IMR-90 (cell line): ENCODE measurements around the gene GINS3. TPM values are rescaled to one million over a fixed set of nuclear protein-coding genes. Genes with fewer than 3 reads are reported as not detected.

ENCODE experiments used
- ATAC-seq: fragments of 200-7000 bp; cut with Tn5 transposase; 2 replicates; pipeline ENCODE4 v1.9.1; 2020; ENCODE audit warnings: low read depth, mild to moderate bottlenecking, moderate library complexity
- BruUV-seq: library from RNA; stranded (reverse); fragments of 400-500 nt; replicated peaks from 2 replicates; lab custom pipeline; 2021; lab: Mats Ljungman, UMichigan
- CTCF ChIA-PET: fragments of 300-600 bp; formaldehyde crosslinking; extraction: SDS; loops from one replicate; lab custom pipeline; 2021; ENCODE audit warnings: antibody characterized with exemption; lab: Yijun Ruan, JAX
- POLR2A ChIA-PET: fragments of 300-600 bp; sonication (Branson Sonifier 250); formaldehyde crosslinking; loops from one replicate; lab custom pipeline; 2022; ENCODE audit warnings: antibody characterized with exemption; ENCODE audit not compliant: unreplicated experiment; lab: Charles Lee
- DNase-seq: peaks from one replicate; pipeline ENCODE4 v3.0.0; 2013
- H2AFZ ChIP-seq: replicated peaks from 2 replicates; pipeline ENCODE3; 2013; ENCODE audit warnings: low read length, mild to moderate bottlenecking; ENCODE audit not compliant: poor library complexity
- H2AK5ac ChIP-seq: 2 replicates; pipeline ENCODE4 v1.6.1; 2013; ENCODE audit warnings: low read depth, low read length, inconsistent platforms
- H2AK9ac ChIP-seq: replicated peaks from 2 replicates; pipeline ENCODE3; 2013; ENCODE audit warnings: mild to moderate bottlenecking, low read depth, low read length, moderate library complexity; ENCODE audit not compliant: poor library complexity
- H2BK120ac ChIP-seq: 2 replicates; pipeline ENCODE4 v1.6.1; 2013; ENCODE audit warnings: low read depth, low read length, inconsistent platforms
- H2BK15ac ChIP-seq: 3 replicates; pipeline ENCODE4 v1.6.1; 2013; ENCODE audit warnings: low read depth, low read length, inconsistent platforms
- H2BK20ac ChIP-seq: 2 replicates; pipeline ENCODE4 v1.6.1; 2013; ENCODE audit warnings: low read depth, mild to moderate bottlenecking, inconsistent platforms, low read length, moderate library complexity
- H2BK5ac ChIP-seq: 2 replicates; pipeline ENCODE4 v1.6.1; 2013; ENCODE audit warnings: mild to moderate bottlenecking, low read depth, low read length, inconsistent platforms; ENCODE audit not compliant: poor library complexity, severe bottlenecking
- H3K14ac ChIP-seq: replicated peaks from 2 replicates; pipeline ENCODE4 v1.6.1; 2013; ENCODE audit warnings: low read depth, low read length, inconsistent platforms
- H3K18ac ChIP-seq: 2 replicates; pipeline ENCODE4 v1.6.1; 2013; ENCODE audit warnings: low read depth, low read length, control low read depth
- H3K23ac ChIP-seq: 2 replicates; pipeline ENCODE4 v1.6.1; 2013; ENCODE audit warnings: low read depth, low read length, inconsistent platforms
- H3K27ac ChIP-seq: 2 replicates; pipeline ENCODE4 v1.5.1; 2013; ENCODE audit warnings: mild to moderate bottlenecking, control low read depth, low read length; ENCODE audit not compliant: insufficient read depth
- H3K27me3 ChIP-seq: 2 replicates; pipeline ENCODE4 v1.6.1; 2013; ENCODE audit warnings: low read length; ENCODE audit not compliant: control insufficient read depth, insufficient read depth
- H3K36me3 ChIP-seq: 2 replicates; pipeline ENCODE4 v1.6.1; 2013; ENCODE audit warnings: low read length, mixed read lengths; ENCODE audit not compliant: control insufficient read depth, insufficient read depth
- H3K4ac ChIP-seq: 2 replicates; pipeline ENCODE4 v1.6.1; 2013; ENCODE audit warnings: low read depth, low read length, inconsistent platforms
- H3K4me1 ChIP-seq: 2 replicates; pipeline ENCODE4 v1.6.1; 2013; ENCODE audit warnings: low read length, mixed read lengths; ENCODE audit not compliant: control insufficient read depth, insufficient read depth
- H3K4me2 ChIP-seq: 2 replicates; pipeline ENCODE4 v1.6.1; 2013; ENCODE audit warnings: low read depth, mild to moderate bottlenecking, control low read depth, low read length, moderate library complexity
- H3K4me3 ChIP-seq: 2 replicates; pipeline ENCODE4 v1.5.1; 2013; ENCODE audit warnings: low read depth, mild to moderate bottlenecking, control low read depth, low read length, moderate library complexity; ENCODE audit not compliant: insufficient read depth
- H3K56ac ChIP-seq: 2 replicates; pipeline ENCODE4 v1.6.1; 2013; ENCODE audit warnings: low read length, inconsistent platforms; ENCODE audit not compliant: insufficient read depth; ENCODE audit errors: extremely low read depth
- H3K79me1 ChIP-seq, 2 experiments: 2 replicates each; pipeline ENCODE4 v1.6.1; 2013; ENCODE audit warnings: low read length in 2 of 2, inconsistent platforms in 1 of 2, low read depth in 1 of 2
- H3K9ac ChIP-seq: 2 replicates; pipeline ENCODE4 v1.6.1; 2013; ENCODE audit warnings: low read depth, low read length, control low read depth
- H3K9me1 ChIP-seq: 2 replicates; pipeline ENCODE4 v1.6.1; 2013; ENCODE audit warnings: low read length, inconsistent platforms; ENCODE audit not compliant: insufficient read depth
- H3K9me3 ChIP-seq: 2 replicates; pipeline ENCODE4 v1.6.1; 2013; ENCODE audit warnings: low read length; ENCODE audit not compliant: control insufficient read depth, insufficient read depth
- H4K20me1 ChIP-seq: 2 replicates; pipeline ENCODE4 v1.6.1; 2013; ENCODE audit warnings: low read length, inconsistent platforms; ENCODE audit not compliant: insufficient read depth
- H4K5ac ChIP-seq: 2 replicates; pipeline ENCODE4 v1.6.1; 2013; ENCODE audit warnings: mild to moderate bottlenecking, low read depth, low read length, control low read depth
- H4K8ac ChIP-seq, 2 experiments: 2 replicates each; pipeline ENCODE4 v1.6.1; 2013; ENCODE audit warnings: low read depth in 2 of 2, low read length in 2 of 2, control low read depth in 1 of 2, inconsistent platforms in 1 of 2
- H4K91ac ChIP-seq: 2 replicates; pipeline ENCODE4 v1.6.1; 2013; ENCODE audit warnings: low read depth, low read length, inconsistent platforms; ENCODE audit not compliant: insufficient read depth
- ELK1 ChIP-seq: fragments of 150-350 bp; IDR thresholded peaks from 2 replicates; pipeline ENCODE4 v1.6.1; 2016; ENCODE audit warnings: low read depth, mild to moderate bottlenecking, low read length, moderate library complexity, borderline replicate concordance
- MAFK ChIP-seq: IDR thresholded peaks from 2 replicates; pipeline ENCODE4 v1.6.1; 2012; ENCODE audit warnings: low read depth, low read length, improper control_type of control experiment
- MAZ ChIP-seq: IDR thresholded peaks from 2 replicates; pipeline ENCODE4 v1.6.1; 2012; ENCODE audit warnings: low read depth, mild to moderate bottlenecking, low read length, improper control_type of control experiment, moderate library complexity, borderline replicate concordance
- MXI1 ChIP-seq: IDR thresholded peaks from 2 replicates; pipeline ENCODE4 v1.6.1; 2012; ENCODE audit warnings: low read depth, mild to moderate bottlenecking, low read length, moderate library complexity, borderline replicate concordance
- POLR2A ChIP-seq: IDR thresholded peaks from 2 replicates; pipeline ENCODE4 v1.6.1; 2012; ENCODE audit warnings: mild to moderate bottlenecking, low read depth, low read length
- RAD21 ChIP-seq: IDR thresholded peaks from 2 replicates; pipeline ENCODE4 v1.6.1; 2012; ENCODE audit warnings: low read length, improper control_type of control experiment
- RFX5 ChIP-seq: IDR thresholded peaks from 2 replicates; pipeline ENCODE4 v1.8.0; 2012; ENCODE audit warnings: low read depth, mild to moderate bottlenecking, low read length, moderate library complexity
- USF2 ChIP-seq: fragments of 150-350 bp; IDR thresholded peaks from 2 replicates; pipeline ENCODE4 v1.6.1; 2017; ENCODE audit warnings: mild to moderate bottlenecking, antibody characterized with exemption, low read length, low read depth
- WGBS, 2 experiments: methylation state at CpG; one replicate each; pipeline versions ENCODE4 v1.1.5 to v1.1.7; 2013; ENCODE audit warnings: missing lambda C conversion rate in 2 of 2; ENCODE audit not compliant: insufficient read length in 1 of 2; ENCODE audit errors: extremely low coverage in 2 of 2; 5-methylcytosine and 5-hydroxymethylcytosine counted together
- dilution Hi-C: fragments of 300-500 bp; cut with HindIII; formaldehyde crosslinking; loops from one replicate; pipeline ENCODE4 v1.14.3; 2018; ENCODE audit warnings: low sequenced_read_pairs; ENCODE audit not compliant: unreplicated experiment
- in situ Hi-C: fragments of 300-500 bp; cut with MboI; formaldehyde crosslinking; loops from 3 replicates; pipeline ENCODE4 v1.14.3; 2019; ENCODE audit warnings: low sequenced_read_pairs, inconsistent platforms, mixed read lengths
- intact Hi-C: fragments of 100-400 bp; cut with micrococcal nuclease; formaldehyde crosslinking; loops from 2 replicates; pipeline ENCODE4 v1.10.0; 2022
- polyA plus RNA-seq, 3 experiments: library from polyadenylated mRNA; depleted of rRNA; stranded (reverse); fragments of >200 nt; gene quantifications; 2 replicates each; pipeline ENCODE4 v1.2.3, GENCODE V29; 2012; ENCODE audit warnings: low replicate concordance in 1 of 3
- total RNA-seq: library from RNA; depleted of rRNA; stranded (reverse); fragments of >200 nt; gene quantifications from 2 replicates; pipeline ENCODE4 v1.2.3, GENCODE V29; 2012

Gene GINS3
- total and polyA plus RNA-seq, 2 of the 4 experiments (the other 2 are of a cell fraction): 5.2 to 5.4 TPM

DNA sequence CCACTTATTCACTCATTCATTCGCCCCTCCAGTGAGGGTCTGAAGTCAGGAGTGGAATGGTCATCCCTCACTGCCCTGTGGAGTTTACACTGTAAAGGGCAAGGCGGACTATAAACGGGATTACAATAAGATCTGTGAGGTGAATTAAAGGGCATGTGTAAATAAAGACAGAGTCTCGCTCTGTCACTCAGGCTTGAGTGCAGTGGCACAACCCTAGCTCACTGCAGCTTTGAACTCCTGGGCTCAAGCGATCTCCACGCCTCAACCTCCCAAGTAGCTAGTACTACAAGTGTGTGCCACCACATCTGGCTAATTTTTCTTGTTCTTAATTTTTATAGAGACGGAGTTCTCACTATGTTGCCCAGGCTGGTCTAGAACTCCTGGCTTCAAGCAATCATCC lies 25.8 kb downstream of the GINS3 start:
- no peak for TF ChIP-seq MAZ
- TF ChIP-seq POLR2A: no peak
- TF ChIP-seq RFX5: no peak
- no peak for TF ChIP-seq ELK1
- TF ChIP-seq RAD21: no peak
- no peak for TF ChIP-seq MXI1
- no peak for TF ChIP-seq MAFK
- no peak for TF ChIP-seq USF2
- dilution Hi-C loops (no loop called here), intact Hi-C loops (no loop called here)

More for the DNA sequence above, 25.8 kb downstream of the GINS3 start:
- Histone ChIP-seq H2BK120ac (no peak overlapping the region), H2BK20ac (no peak overlapping the region), H2BK15ac (no peak overlapping the region), H4K91ac (no peak overlapping the region), H2AK5ac (no peak overlapping the region), H3K4ac (no peak overlapping the region), H3K9me1 (no peaks in the 10 kb centered on the region), H3K23ac (no peak overlapping the region), H2AFZ (no peak overlapping the region), H2AK9ac (no peak overlapping the region), H3K14ac (no peak overlapping the region), H3K9me3 (no peaks in the 10 kb centered on the region), H4K5ac (no peak overlapping the region), H3K27me3 (peaks cover 1% of the 10 kb centered on the region; the same call in 1 of the 2 replicates), H3K4me2 (no peak overlapping the region), H3K4me3 (no peak overlapping the region), H3K79me1 (no peaks in the 10 kb centered on the region), H4K20me1 (no peaks in the 10 kb centered on the region), H2BK5ac (no peak overlapping the region), H3K18ac (no peak overlapping the region), H3K9ac (no peak overlapping the region), H3K4me1 (peaks cover 2% of the 10 kb centered on the region; the same call in 1 of the 2 replicates), H3K36me3 (no peaks in the 10 kb centered on the region), H3K27ac (no peak overlapping the region), H4K8ac (no peak overlapping the region), H3K56ac (no peak overlapping the region)
- ChIA-PET CTCF (no interaction called here), POLR2A (no interaction called here)
- ATAC-seq: no peak
- BruUV-seq: no TSS peak
- in situ Hi-C loops: no loop called here
- no peak for DNase-seq
- WGBS, 2 experiments: 72% methylated on average over 4 of the region's 7 CpGs; no CpG with 5 or more reads in 1 of the 2 experiments
